HG03342 (cell line): ENCODE data around the gene DPYSL4.
"Not testable (repeated sequence)": the region's sequence is repeated elsewhere in the genome, so short reads cannot be mapped to it uniquely, and the experiment has no call there.

Experiments
- ATAC-seq: cut with Tn5 transposase; IDR thresholded peaks from one replicate; pipeline ENCODE4 v1.9.1; 2021; ENCODE audit warnings: mild to moderate bottlenecking, moderate library complexity; ENCODE audit not compliant: unreplicated experiment

Gene DPYSL4

DNA sequence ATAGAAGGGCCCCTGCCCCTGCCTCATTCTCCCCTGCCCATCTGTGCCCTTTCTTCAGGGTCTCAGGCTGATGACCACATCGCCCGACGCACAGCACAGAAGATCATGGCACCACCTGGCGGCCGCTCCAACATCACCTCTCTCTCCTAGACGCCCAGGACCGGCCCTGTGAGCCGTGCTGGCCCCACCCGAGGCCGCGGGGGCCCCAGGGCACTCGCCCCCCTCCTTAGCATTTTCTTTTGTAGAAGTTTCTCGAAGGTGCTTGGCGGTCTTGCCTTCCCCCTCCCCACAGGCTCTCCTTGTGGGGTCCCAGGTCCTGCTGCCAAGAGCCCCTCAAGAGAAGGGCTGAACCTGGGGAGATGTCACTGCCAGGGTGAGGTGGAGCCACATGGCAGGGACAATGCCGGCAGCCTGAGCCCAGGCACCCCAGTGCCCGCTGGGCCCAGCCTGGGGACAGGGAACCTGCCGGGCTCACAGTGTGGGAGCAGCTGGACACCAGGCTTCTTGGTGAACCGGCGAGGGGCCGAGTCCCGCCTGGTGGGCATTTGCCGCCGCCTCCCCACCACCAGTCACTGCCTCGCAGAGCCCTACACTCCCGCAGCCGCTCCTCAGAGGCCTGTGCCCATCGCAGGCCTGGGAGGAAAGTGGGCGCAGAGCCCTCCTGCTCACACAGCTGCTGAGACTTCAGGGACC, 18.2 kb downstream of the DPYSL4 start:
- ATAC-seq: no peak

DNA sequence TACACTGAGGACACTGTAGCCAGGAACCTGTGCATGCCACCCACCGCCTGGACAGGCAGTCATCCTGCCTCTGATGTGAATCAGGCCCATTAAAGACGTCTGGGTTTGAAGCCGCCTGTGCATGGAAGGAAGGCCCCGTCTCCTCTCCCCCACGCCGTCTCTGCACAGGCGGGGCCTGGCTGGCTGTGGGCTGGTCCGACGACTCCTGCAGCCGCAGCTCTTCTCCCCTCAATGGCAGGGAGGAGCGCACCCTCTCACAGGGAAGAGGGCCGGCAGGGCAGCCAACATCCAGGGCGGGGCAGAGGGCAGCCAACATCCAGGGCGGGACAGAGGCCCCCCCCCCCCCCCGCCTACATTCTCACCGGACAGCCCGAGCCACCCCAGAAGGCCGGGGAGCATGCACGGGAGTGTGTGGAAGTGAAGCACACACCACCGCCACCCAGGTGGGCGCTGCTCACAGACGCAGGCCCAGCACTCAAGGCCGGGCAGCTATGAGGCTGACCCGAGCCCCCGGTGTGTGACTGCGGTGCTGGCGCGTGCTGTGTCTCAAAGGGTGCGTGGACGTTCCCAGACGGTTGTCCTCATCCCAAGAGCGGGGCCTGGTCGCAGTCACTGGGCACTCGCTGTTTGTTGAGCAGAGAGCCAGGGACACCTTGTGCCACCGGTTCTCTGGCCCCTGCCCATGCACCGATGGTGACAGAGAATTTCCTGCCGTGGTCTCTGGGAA, 19.1 kb downstream of the DPYSL4 start:
- ATAC-seq: no peak

DNA sequence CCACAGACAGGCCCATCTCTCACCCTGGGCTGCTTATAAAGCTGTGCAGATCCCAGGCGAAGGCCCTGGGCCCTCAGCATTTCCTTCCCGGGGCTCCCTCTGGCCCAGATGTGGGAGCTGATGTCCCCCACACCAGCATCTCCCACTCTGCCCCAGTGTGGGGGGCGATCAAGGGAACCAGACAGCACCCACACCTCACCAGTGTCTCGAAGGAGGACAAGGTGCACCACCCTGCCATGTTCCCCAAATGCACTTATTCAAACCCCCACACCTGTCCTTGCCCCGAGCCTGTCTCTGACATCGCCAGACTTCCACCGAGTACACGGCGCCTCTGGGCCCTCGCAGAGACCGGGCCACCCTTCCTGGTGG, 19.6 kb downstream of the DPYSL4 start:
- ATAC-seq: no peak

DNA sequence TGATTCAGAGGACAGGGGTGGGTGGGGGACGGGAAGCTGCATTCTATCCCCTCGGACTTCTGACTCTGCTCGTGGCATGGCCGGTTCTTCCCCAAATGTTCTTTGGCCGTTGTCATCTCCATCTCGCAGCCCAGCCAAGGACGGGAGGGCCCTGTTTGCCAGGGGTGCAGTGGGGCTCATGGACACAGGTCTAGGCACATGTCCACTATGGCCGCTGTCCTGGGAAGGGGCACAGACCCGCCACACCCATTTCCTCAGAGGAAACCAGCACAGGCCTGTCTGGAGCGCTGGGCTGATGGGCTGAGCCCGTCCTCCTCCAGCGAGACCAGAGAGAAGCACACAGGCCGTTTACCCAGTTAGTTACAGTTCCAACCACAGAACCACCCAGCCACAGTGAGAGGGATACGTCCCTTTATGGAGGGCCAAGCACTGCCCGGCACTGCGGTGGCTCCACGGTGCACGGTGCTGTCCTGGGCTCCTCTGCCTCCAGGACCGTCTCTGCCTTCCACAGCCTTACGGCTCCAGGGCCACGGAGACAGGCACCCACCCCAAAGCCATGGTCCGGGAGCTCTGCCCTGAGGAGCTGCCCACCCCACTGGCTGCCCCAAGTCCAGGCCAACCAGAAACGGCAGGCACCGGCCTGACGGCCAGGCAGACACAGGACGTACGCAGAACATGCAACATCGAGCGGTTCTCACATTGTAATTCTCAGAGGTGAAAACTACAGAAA, 20.2 kb downstream of the DPYSL4 start:
- no peak for ATAC-seq

DNA sequence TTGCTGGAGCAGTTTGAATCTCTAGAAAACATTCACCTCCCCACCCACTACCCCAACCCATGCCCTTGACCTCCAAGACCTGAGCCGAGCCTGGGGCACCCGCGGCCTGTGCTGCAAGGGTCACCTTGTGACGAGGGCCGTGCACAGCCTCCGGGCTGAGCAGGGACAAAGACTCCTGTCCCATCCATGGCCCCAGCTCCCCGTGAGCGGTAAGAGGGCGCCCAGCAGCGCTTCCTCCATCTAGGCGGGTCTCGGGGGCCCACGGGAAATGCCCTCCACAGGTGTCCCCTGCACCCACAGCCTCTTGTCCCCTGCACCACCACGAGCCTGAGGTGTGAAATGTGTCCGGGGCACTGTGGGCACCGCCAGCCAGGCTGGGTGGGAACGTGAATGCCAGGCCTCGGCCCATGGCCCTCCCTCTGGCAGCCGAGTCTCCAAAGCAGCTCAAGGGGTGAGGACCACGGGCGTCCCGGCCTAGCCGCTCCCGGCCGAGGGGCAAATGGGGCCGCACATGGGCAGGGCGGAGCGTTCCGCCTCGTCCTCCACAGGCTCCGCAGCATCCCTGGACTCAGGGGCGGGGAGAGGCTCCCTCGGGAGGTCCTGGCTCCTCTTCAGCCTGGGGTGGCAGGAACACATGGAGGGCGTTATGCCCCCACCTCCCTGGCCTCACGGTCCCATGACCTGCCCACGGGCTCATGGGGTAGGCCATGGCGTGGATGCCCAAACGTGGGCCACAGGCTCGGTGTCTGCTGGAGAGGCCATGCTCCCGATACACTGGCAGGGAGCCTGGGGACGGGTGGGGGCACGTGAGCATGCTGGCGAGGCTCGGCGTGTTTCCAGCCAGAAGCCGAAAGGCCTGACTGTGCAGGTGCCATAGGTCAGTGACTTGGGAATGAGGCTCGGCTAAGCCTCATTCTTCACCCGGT, 21.1 kb downstream of the DPYSL4 start:
- ATAC-seq: no peak

DNA sequence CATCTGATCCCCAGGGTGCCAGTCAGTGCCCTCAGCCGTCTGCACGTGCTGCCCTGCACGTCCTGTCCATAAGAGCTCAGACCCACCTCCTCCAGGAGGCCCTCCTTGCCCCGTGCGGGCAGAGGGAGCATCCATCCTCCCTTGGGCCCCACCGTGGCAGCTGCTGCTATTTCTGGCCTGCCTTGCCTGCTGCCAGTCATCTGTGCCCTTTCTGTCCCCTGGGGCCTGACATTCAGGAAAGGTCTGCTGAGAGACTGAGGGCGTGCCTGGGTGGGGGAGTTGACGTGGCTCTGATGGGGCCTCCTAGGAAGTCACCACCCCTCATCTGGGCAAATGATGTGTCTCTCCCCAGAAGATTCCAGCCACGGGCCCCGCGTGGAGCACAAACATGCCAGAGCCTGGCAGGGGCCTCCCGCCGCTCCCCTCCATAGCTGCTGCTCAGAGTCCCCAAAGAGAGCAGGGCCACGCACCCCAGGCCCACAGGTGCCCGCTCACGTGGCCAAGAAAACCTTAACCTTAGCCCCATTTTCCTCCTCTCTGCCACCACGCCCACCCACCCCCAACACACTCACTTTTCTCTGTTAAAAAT, 21.8 kb downstream of the DPYSL4 start:
- ATAC-seq: no peak

DNA sequence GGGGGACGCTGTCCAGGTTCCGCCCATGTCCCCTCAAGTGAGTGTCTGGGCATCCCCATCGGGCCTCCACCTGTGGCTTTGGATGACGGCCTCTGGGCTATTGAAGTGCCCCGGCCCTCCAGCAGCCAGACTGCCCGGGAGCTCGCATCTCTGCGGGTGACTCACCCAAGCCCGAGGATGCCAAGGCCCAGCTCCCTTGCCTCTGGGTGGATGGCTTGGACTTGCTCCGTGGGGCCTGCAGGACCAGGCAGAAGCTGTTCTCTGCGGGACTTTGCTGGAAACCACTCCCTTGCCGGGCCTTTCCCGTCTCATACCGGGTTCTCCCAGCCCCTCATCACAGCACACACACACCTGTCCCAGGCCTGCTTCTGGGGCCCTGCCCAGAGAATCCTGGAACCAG, 22.4 kb downstream of the DPYSL4 start:
- ATAC-seq: no peak

DNA sequence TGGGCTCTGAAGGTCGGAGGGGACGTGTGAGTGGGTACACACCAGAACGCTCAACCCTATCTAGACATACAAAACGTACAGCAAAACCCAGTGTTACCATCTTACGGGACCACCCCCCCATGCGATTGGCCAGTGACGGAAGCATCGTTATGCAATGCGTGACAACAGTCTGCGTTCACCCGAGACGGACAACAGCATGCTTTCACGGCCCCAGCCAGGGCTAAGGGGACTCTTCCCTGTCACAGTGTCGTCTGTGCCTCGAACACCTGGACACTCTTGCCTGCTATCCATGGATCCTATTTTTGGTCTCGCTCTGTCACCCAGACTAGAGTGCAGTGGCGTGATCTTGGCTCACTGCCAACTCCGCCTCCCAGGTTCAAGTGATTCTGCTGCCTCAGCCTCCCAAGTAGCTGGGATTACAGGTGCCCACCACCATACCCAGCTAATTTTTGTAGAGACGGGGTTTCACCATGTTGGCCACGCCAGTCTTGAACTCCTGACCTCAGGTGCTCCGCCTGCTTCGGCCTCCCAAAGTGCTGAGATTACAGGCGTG, 23.3 kb downstream of the DPYSL4 start:
- no peak for ATAC-seq

DNA sequence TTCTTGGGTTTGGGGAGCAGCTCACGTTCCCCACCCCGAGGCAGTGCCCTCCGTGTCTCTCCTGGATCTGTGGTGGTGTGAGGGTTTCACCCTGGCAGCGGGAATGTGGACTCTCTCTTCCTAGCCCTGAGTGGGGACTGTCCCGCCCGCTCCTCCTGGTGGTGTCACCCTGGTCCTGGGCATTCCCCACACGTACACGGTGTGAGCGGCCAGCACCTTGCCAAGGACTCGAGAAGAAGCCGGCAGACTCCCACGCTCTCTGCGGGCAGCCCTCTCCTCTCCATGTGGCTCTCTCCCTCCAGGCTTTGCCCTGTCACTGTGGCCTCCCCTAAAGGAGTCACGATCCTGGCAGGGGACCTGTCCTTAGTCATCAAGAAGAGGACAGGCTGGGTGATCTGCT, 24.0 kb downstream of the DPYSL4 start:
- ATAC-seq: no peak

DNA sequence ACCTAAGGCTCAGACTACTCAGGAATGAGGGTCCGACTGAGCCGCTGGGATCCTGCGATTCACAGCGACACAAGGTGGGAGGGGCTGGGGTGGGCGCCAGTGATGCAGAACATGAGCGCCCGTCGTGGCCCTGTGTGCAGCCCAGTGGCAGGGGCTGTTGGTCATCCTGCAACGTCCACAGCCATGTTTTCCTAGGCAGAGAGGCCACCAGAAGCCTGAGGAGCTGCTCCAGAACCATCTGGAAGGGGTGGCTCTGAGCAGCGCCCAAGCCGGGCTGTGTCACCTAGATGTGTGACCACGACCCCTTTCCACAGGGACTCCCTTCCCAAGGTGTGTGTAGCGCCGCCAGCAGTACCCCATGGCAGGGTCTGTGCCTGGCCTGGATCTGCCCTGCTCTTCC, 24.5 kb downstream of the DPYSL4 start:
- no peak for ATAC-seq

DNA sequence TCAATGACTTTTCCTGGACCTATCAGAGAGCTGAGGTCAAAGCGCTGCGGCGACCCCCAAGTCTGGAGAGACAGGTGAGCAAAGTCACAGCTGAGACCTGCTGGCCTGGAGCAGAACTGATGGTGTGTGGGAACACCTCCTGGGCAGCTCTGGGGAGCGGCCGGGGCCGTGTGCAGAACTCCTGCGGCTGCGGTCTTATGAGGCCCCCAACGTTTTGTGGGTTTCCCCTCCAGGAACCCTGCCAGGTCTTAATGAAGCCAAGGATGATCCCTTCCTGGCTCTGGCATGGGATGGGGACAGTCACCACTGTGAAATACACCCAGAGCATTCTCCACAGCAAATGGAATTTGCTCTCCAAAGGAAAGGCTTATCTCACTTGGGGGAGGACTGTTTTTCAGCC, 26.1 kb downstream of the DPYSL4 start:
- ATAC-seq: no peak

DNA sequence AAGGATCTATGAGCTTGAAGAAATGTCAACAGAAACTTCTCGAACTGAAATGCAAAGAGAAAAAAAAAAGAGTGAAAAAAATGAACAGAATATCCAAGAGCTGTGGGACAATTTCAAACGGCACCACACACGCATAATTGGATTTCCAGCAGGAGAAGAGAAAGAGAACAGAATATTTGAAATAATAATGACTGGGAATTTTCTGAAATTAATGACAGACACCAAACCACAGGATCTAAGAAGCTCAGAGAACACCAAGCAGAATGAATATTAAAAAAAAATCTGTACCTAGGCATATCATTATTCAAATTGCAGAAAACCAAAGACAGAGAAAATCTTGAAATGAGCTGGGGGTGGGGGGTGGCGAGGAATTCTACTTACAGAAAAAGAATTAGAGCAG, 27.2 kb downstream of the DPYSL4 start:
- ATAC-seq: no peak

DNA sequence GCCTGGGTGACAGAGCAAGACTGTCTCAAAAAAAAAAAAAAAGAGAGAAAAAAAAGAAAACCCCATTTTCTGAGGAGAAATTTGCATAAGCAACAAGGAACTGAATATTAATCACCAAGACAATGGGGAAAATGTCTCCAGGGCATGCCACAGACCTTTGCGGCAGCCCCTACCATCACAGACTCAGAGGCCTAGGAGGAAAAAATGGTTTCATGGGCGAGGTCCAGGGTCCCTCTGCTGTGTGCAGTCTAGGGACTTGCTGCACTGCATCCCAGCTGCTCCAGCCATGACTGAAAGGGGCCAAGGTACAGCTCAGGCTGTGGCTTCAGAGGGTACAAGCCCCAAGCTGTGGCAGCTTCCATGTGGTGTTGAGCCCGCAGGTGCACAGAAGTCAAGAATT, 29.7 kb downstream of the DPYSL4 start:
- not testable (repeated sequence) for ATAC-seq

DNA sequence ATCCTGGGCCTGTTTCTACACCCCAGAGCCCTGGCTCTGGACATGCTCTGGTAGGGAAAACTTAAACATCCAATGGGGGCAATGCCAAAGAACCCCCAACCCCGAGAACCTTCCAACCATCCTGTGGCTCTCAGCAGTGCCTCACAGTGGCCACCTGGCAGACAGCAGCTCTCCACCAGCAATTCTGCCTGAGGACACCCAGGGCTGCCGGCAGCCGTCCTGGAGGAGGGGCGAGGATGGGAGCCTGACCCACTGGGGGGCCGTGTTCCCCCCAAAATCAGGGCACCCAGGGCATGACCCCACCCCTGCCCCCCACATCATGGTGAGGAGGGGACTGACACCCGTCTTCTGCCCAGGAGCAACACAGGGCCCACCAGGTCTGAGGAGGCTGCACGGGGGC, 32.7 kb downstream of the DPYSL4 start:
- no peak for ATAC-seq

DNA sequence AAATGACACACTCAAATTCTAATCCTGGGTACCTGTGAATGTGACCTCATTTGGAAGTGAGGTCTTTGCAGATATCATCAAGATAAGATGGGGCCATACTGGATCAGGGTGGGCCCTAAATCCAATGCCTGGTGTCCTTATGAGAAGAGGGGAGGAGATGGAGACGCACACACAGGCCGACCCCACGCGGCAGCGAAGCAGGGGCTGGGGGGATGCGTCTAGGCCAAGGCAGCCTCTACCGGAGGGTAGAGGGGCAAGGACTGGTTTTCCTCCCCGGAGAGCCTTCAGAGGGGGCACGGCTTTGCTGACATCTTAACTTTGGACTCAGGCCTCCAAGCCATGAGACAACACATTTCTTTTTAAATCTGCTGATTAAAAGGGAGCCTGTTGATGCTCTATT, 33.3 kb downstream of the DPYSL4 start:
- no peak for ATAC-seq

DNA sequence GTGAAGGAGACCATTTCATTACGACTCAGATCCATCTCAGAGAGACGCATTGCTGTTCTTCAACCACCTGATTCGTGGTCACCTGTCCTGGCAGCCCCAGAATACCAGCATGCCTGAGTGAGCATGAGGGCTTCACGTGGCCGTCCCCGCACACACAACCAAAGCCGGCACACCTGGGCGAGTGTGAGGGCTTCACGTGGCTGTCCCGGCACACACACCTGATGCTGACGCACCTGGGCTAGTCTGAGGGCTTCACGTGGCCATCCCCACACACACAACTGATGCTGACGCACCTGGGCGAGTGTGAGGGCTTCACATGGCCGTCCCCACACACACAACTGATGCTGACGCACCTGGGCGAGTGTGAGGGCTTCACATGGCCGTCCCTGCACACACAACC, 34.2 kb downstream of the DPYSL4 start:
- not testable (repeated sequence) for ATAC-seq

DNA sequence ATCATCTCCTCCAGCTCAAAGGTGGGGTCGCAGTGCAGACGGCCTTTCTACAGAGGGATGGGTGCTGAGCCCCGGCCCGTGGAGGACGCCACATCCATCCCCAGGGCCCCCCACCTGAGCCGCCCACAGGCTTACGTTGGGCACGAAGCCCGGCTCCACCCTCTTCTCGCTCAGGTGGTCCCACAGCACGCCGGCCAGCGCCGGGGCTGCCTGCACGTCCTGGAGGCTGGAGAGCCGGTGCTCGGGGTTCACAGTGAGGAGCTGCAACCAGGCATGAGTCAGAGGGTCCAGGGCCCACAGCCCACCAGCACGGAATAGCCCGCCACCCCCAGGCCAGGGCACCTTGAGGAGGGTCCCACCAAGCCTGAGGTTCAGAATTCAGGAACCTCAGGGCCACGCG, 36.0 kb downstream of the DPYSL4 start:
- ATAC-seq: no peak

DNA sequence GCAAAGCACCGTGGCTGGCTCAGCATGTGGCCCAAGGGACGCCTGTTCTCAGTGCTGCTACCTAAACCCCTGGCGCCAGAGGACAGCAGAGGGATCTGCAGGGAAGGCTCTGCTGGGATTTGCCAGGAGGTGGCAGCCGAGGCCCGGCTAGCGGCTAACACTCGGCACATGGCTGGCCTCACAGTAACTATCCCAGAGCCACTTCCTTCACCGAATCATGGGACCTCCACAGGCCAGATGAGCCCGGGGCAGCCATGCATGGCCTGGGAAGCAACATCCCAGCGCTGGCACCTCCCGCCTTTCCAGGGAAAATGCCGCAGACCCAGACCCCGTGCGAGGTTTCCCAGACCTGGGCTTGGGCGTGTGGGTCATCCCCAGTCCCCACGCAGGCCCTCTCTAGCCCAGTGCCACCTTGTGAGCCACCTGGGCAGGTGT, 36.4 kb downstream of the DPYSL4 start:
- peak; percentile 76 for ATAC-seq

DNA sequence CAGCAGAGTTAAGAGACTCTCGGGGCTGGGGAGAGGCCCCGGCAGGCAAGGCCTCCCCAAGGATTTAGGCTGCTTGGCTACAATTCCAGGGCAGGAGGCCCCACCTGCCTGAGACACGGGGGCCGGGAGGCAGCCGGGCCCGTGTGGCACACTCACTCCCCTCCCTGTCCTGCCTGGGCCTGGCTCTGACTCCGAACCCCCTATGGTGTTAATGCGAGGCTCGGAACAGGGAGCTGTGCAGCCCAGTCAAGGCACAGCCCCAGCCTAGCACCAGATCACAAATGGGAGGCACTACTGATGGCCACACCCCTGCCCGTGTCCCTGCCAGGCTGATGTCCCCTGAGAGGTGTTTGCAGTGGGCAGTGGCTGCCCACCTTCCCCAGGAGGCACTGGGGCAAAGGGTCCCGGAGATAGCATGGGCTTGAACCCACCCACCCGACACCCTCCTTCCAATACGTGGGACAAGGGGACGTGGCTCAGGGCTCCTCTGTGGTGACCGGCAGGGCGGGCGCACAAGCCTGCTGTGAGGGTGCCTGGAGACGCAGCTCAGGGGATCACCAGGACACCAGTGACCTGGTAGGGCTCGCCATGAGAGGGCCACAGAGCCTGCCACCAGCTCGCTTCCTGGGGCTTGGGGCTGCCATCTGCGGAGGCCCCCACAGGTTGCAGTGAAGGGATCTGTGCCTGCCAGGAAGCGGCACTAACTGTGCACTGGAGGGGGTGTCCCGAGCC, 37.0 kb downstream of the DPYSL4 start:
- no peak for ATAC-seq
